ENCODE data around the gene NTSR2. TPM values are rescaled to one million over a fixed set of nuclear protein-coding genes. Genes with fewer than 3 reads are reported as not detected.

Gene NTSR2
- total RNA-seq, 1 donor from 2014 or later = not detected

DNA sequence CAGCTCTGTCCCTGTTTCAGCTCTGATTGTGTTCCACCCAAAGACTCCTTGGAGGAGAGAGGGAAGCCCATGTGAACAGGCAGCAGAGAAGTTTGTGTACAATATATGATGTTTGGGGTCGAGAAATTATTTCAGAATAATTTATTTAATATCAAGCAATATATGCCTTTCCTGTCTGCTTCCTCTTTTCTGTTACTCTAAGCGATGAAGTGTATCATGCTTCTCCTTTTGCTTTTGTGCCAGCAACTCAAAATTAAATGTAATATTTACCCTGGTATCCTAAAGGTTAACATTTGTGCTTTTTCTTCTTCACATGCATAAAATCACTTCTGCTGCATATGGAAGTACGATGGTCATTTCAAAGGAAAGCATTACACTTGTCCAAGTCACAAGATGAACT is 2.4 kb upstream of the NTSR2 start:
- Mint-ChIP-seq H3K27me3 (peaks cover 39% of the 10 kb centered on the region), H3K4me3 (no peak overlapping the region), H3K4me1 (peaks cover 17% of the 10 kb centered on the region), H3K9me3 (no peaks in the 10 kb centered on the region), H3K36me3 (ENCODE audit: low read depth) (no peaks in the 10 kb centered on the region), H3K27ac (no peak overlapping the region)
- no peak for DNase-seq
- POLR2A ChIA-PET = no interaction called here
- CTCF ChIA-PET = interaction anchor here (1.1 kb wide), 1 partner anchor 107 kb away, joined by 3 read pairs; no protein-coding TSS in a partner anchor
- intact Hi-C loops (cut with micrococcal nuclease) = no loop called here
- no peak for TF ChIP-seq CTCF (IDR thresholded peaks at IDR 0.05)
- ATAC-seq (ENCODE audit: low read depth) = peak; percentile 37

- Mint-ChIP-seq H3K27ac (no peak overlapping the region), H3K4me3 (no peak overlapping the region), H3K27me3 (peaks cover 26% of the 10 kb centered on the region), H3K36me3 (ENCODE audit: low read depth) (no peaks in the 10 kb centered on the region), H3K4me1 (peaks cover 12% of the 10 kb centered on the region), H3K9me3 (peaks cover 3% of the 10 kb centered on the region)
- ChIA-PET POLR2A (no interaction called here), CTCF (no interaction called here)
- no peak for ATAC-seq (ENCODE audit: low read depth)
- intact Hi-C loops (cut with micrococcal nuclease) = no loop called here
- no peak for TF ChIP-seq CTCF (IDR thresholded peaks at IDR 0.05)
- DNase-seq = no peak
Observed at GRCh38 chr2:11667866-11668637, 1.9 kb downstream of the NTSR2 start.

DNA sequence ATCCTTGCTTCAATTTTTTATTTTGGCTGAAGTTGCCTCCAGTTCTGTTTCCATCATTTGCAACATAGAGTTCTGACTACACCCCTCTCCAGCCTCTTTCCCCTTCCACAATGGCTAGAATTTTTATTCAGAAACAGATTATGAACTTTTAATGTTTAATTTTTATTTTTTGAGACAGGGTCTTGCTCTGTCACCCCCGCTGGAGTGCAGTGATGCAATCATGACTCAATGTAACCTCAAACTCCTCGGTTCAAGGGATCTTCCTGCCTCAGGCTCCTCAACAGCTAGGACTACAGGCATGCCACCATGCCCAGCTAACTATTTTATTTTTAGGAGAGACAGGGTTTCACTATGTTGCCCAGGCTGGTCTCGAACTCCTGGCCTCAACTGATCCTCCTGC is 2.8 kb downstream of the NTSR2 start:
- no peak for DNase-seq
- intact Hi-C loops (cut with micrococcal nuclease) = no loop called here
- Mint-ChIP-seq H3K27me3 (peaks cover 27% of the 10 kb centered on the region), H3K9me3 (peaks cover 5% of the 10 kb centered on the region), H3K4me1 (peaks cover 3% of the 10 kb centered on the region), H3K36me3 (ENCODE audit: low read depth) (no peaks in the 10 kb centered on the region), H3K27ac (no peak overlapping the region), H3K4me3 (no peak overlapping the region)
- no peak for ATAC-seq (ENCODE audit: low read depth)
- TF ChIP-seq CTCF (IDR thresholded peaks at IDR 0.05) = no peak
- POLR2A ChIA-PET = no interaction called here
- CTCF ChIA-PET = no interaction called here

- intact Hi-C loops (cut with micrococcal nuclease) = no loop called here
- no peak for TF ChIP-seq CTCF (IDR thresholded peaks at IDR 0.05)
- ChIA-PET CTCF (interaction anchor here (1.1 kb wide), 1 partner anchor 533 kb away, joined by 3 read pairs; a partner anchor contains a TSS), POLR2A (no interaction called here)
- Mint-ChIP-seq H3K4me3 (no peak overlapping the region), H3K36me3 (ENCODE audit: low read depth) (no peaks in the 10 kb centered on the region), H3K27ac (no peak overlapping the region), H3K9me3 (peaks cover 8% of the 10 kb centered on the region), H3K27me3 (peaks cover 35% of the 10 kb centered on the region), H3K4me1 (peaks cover 3% of the 10 kb centered on the region)
- ATAC-seq (ENCODE audit: low read depth) (no peak), DNase-seq (no peak)
Observed at GRCh38 chr2:11665510-11666362, 4.3 kb downstream of the NTSR2 start.

DNA sequence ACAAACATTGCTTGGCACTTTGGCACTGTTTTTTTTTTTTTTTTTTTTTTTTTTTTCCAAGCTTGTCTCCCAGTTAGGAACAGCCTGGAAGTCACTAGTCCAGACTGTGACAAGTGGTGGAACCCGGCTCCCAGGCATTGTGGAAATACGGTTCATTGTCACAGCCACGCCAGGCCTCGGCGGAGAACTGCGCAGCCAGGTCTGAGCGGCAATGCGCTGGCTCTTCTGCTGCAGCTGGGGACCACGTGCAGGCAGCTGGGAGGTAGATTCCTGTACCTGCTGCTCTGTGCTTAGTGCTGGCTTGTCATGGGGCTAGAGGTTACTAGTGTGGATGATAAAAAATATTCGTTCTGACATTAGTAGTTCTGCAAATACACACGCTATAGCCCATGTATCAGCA is 5.0 kb downstream of the NTSR2 start:
- Mint-ChIP-seq H3K4me1 (peaks cover 3% of the 10 kb centered on the region), H3K27ac (no peak overlapping the region), H3K27me3 (peaks cover 28% of the 10 kb centered on the region), H3K9me3 (peaks cover 8% of the 10 kb centered on the region), H3K4me3 (no peak overlapping the region), H3K36me3 (ENCODE audit: low read depth) (no peaks in the 10 kb centered on the region)
- ChIA-PET POLR2A (no interaction called here), CTCF (interaction anchor here (1.1 kb wide), 1 partner anchor 532 kb away, joined by 3 read pairs; a partner anchor contains a TSS)
- ATAC-seq (ENCODE audit: low read depth) = no peak
- intact Hi-C loops (cut with micrococcal nuclease) = no loop called here
- no peak for DNase-seq
- TF ChIP-seq CTCF (IDR thresholded peaks at IDR 0.05) = no peak

Measured in activated B cell treated with CpG ODN at 0.5 μM for 24 hours (primary cell).